Left forelimb (tissue), 1 donor: ENCODE data around the gene FZD7.

ENCODE experiments used
- DNase-seq: peaks from one replicate; pipeline ENCODE4 v3.0.0-alpha.2; 2018; ENCODE audit warnings: low spot score

FZD7 gene

GRCh38 chr2:202067589-202067988, 33.9 kb downstream of the FZD7 start:
- no peak for DNase-seq

GRCh38 chr2:202069170-202070067, 35.8 kb downstream of the FZD7 start:
- DNase-seq: no peak

GRCh38 chr2:202071107-202071506, 37.5 kb downstream of the FZD7 start:
- no peak for DNase-seq

GRCh38 chr2:202072226-202072625, 38.6 kb downstream of the FZD7 start:
- DNase-seq: no peak

DNA sequence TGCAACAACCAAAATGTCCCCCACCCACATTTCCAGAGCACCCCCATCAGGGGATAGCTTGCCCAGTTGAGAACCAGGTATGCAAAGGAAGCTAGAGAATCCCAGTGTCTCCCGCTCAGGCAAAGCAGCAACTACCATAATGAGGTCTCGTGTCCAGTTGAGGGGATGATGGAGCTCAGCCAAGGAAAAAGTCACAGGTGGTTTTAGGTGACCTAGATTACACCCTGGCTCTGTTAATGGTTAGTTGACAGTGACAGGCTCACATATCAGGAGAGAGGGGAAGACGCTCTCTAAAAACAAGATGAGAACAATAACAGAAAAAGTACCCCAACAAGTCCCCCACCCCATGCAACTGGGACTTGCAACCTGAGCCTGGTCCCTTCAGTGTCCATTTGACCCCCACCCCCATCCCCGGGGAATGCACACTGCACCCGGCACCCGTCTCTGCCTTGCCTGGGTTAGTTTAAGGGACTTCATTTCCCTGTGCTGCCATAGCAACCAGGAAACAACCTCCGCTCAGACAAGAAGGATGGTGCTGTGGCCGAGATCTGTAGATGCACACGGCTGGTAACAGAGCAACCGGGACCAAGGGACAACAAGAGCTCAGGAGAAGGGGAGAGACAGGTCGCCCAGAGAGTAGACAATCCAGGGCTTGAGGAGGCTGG, 39.2 kb downstream of the FZD7 start, which contains the start of gene KIAA2012:
Gene KIAA2012, plus strand, starts transcription at position 519 of the 665 bp plus-strand sequence. CDS start 373 bp downstream, outside the sequence.
- no peak for DNase-seq

DNA sequence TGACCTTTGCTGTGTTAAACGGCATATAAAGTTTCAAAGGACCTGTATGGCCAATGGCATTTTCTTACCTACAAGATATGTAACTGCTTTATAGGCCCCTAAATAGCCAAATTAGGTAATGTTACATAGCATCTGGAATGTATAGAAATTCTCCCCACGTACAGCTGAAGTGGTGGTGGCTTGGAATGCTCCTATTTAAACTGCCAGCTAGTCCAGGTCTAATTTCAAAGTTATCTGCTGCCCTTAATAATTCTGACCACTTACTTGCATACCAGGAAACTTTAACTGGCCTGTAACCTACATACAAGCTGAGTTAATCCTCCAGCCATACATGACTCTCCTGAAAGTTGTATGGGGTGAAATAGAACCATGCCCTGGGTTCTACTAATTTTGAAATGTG, 40.7 kb downstream of the FZD7 start:
- no peak for DNase-seq

DNA sequence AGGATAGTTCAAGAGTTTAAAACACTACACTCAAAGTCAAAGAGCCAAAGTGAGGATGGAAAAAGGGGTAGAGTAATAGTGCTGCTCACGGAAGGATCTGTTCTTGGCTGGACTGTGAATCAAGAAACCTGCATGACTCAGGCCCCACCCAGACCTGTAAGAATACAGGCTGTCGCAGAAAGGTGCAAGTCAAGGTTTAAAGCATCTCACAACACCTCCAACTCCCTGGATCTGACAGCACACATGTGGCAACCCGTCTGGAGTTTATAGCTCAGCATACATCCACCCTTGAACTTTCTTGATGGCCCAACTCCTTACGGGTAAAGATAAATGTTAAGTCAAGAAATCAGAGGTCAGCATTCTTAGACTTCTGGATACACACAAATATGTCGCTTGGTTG, 45.7 kb downstream of the FZD7 start:
- DNase-seq: no peak

DNA sequence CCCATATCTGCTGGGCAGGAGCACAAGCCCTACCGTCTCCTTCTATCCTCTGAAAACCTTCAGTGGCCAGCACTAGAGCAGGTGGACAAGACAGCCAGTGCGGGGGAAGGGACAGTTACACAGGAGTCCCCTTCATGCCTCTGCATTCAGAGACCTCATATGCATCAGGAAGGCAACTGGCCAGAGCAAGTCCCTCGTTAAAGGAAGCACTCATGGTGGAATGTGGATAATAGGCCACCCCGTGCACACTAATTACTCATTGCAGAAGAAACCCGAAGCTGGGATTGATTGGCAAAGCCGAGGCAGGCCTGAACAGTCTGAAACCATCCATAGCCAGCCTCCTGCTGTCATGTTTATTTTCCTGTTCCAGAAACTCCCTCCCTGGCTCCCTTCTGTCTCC, 50.6 kb downstream of the FZD7 start:
- DNase-seq: no peak
